GM19372 (cell line): Measurements from ENCODE around the gene CCNI.
"Not testable (repeated sequence)": the region's sequence is repeated elsewhere in the genome, so short reads cannot be mapped to it uniquely, and the experiment has no call there.

Experiments
- ATAC-seq: cut with Tn5 transposase; IDR thresholded peaks from one replicate; pipeline ENCODE4 v1.9.1; 2021; ENCODE audit warnings: mild to moderate bottlenecking, low read depth, moderate library complexity; ENCODE audit not compliant: unreplicated experiment

The CCNI gene

DNA sequence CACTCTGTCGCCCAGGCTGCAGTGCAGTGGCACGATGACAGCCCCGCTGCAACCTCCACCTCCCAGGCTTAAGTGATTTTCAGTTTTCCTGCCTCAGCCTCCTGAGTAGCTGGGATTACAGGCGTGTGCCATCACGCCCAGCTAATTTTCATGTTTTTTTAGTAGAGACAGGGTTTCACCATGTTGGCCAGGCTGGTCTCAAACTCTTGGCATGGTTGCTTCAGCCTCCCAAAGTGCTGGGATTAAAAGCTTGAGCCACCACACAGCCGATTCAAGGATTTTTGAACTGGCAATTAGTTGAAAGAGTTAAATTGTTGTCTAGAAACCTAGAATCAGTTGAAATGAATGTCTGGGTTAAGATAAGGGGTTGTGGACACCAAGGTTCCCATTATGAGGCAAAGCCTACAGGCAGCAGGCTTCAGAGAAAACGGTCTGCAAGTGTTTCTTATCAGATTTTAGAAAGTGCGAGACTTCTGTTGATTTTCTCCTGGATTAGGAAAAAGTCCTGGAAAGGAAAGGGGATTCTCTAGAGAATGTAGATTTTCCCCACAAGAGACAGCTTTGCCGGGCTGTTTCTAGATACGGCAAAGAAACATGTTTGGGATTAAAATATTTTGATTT lies 8.3 kb upstream of the CCNI start:
- no peak for ATAC-seq

DNA sequence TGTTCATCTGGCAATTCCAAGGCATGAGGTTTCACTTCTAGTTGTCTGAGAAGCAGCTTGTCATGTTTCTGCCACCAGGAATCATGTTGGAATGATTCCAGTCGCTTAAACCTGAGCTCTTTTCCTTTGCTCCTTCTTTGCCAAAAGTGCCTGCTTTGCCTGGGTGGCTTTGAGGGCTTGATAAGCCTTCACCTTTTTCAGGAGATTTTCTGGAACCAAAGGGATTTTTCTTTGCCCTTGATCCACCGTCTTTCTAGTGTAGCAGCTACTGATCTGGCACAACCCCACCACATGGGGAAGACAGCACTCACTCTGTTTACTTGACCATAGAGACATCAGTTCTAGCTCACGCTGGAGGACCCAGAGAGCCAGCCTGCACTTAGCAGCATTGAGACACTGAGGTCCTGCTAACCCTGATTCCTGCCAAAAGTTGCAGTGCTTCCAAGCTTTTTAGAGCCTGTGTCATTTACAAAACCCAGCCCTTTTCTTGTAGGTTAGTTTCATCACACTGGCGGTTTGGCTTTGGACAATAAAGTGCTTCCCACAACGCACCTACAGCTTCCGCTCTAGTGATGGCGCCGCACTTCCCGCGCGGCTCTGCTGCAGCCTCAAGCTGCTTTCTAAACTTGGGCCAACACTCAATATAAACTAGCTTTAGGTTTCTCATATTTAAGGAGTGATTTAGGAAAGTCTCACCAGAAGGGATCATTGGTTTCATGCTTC lies 7.3 kb upstream of the CCNI start:
- ATAC-seq: no peak

DNA sequence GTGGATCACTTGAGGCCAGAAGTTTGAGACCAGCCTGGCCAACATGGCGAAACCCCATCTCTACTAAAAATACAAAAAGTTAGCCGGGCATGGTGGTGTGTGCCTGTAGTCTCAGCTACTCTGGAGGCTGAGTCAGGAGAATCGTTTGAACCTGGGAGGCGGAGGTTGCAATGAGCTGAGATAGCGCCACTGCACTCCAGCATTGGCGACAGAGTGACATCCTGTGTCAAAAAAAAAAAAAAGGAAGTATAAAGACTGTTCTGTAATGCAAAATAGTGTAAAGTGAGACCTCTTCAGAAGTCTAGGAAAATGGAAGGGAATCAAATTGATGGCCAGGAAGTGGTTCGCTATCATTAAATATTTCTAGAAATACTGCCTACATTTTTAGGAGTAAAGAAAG lies 5.0 kb upstream of the CCNI start:
- ATAC-seq: not testable (repeated sequence)

DNA sequence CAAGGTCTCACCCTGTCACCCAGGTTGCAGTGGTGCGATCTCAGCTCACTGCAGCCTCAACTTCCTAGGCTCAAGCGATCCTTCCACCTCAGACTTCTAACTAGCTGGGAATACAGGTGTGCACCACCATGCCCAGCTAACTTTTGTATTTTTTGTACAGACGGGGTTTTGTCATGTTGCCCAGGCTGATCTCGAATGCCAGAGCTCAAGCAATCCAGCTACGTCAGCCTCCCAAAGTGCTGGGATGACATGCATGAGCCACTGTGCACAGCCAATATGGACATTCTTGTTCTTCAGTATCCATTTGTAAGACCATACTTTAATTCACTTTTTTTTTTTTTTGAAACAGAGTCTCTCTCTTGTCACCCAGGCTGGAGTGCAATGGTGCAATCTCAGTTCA lies 3.5 kb upstream of the CCNI start:
- ATAC-seq: no peak

DNA sequence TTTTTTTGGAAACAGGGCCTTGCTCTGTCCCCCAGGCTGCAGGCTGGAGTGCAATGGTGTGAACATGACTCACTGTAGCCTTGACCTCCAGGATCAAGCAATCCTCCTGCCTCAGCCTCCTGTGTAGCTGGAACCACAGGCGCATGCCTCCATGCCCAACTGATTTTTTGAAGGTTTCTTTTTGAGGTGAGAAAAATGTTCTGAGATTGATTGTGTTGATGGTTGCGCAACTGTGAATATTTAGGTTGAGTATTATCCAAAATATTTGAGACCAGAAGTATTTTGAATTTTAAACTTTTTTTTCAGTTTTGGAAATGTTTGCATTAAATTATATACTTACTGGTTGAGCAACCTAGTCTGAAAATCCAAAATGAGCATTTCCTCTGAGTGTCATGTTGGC lies 2.6 kb upstream of the CCNI start:
- ATAC-seq: no peak

DNA sequence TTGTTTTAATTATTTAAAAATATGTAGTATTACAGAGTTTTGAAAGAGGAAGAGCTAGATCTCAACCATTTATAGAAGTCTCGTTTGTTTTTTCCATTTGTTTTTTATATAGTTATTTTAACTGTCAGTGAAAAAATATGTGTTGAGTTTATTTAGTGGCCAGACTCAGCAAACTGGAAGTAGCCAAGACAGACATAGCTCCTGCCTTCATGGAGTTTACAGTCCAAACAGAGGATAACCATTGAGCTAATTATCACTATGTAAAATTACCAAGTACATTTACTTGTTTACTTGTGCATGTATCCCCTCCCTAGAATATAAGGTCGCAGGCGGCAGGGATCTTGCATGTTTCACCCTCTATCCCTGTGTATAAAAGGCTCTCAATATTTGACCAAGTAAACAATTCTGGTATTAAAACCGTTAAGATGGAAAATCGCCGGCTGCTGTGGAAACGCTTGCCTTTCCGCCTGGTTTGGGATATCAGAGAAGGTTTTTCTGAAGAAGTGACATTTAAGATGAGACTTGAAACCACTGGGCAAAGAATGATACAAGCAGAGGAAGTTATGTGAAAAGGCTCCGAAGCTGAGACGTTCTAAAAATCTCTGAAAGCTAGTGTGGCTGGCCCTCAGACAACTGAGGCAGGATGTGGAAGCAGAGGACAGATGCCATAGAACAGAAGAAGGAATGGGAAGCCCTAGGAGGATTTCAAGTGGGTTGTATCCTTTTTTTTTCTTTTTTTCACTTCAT lies 1.3 kb upstream of the CCNI start:
- ATAC-seq: no peak

DNA sequence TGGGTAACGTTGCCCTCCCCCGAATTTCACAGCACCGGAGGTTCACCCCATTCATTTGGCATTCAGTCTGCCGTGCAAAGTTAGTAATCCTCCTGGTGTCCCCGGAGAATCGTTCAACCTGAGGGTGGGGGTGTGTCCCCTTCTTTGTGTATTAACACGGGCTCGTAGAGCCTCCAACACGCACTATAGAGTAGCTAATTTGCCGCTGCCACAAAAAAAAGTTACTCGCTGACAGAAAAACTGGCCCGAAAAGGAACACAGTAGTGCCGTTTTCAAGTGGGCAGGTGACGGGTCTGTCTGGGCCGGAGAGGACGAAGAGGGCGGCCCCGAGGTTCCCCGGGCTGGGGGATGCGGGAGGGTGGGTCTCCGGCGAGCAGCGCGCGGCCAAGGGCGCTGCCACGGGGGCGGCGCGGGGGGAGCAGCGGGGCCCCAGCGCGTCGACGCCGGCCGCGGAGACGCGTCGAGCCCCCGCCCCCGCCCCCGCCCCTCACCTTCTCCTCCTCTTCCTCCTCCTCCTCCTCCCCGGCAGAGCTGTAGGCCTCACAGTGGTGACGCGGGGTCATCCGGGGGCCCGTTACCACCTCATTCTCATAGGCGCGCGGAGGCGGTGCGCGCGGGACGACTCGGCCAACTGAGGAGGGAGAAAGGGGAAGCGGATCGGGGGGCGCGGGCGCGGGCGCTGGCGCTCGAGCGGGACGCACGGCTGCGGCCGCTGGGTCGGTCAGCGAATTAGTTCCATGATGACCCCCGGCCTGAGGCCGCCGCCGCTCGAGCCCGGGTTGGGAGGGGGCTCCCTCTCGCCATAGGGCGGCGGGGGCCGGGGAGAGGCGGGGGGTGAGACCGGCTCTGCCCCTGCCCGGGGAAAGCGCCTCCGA lies 571 bp downstream of the CCNI start:
- peak; percentile 49 for ATAC-seq

DNA sequence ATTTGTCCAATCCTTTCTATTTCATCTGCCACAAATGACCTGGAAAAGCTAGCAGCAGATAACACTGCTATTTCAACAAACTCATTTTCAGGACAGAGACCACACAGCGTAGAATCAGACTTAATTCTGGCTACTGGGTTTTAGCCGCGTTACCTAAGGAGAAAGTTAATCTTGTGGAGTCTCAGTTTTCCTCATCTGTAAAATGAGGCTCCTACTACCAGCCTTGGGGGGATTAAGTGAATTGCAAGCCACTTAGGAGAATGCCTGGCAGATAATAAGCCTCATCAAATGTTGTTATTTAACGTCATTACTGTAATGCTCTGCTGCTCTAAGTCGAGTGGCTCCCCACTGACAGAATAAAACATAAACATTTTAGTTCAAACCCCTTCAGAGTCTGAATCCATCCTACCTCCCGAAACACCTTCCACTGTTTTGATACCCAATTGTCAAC lies 1.4 kb downstream of the CCNI start:
- no peak for ATAC-seq

DNA sequence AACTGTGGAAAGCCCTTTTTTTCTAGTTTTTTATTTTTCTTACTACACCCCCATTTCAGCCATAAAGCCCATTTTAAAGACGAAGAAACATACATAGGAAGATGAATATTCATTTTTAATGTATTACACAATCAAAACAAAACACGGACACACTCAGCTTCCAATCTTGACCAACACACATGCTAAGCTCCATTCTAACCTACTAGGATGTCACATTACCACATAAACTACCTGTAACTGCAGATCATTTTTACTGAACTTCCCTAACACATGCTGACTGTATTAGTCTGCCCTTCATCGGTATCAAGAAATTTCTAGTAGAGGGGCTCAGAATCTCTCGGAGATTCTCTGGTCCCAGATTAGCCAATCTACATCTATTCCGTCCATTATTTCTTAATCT lies 1.8 kb downstream of the CCNI start:
- no peak for ATAC-seq

DNA sequence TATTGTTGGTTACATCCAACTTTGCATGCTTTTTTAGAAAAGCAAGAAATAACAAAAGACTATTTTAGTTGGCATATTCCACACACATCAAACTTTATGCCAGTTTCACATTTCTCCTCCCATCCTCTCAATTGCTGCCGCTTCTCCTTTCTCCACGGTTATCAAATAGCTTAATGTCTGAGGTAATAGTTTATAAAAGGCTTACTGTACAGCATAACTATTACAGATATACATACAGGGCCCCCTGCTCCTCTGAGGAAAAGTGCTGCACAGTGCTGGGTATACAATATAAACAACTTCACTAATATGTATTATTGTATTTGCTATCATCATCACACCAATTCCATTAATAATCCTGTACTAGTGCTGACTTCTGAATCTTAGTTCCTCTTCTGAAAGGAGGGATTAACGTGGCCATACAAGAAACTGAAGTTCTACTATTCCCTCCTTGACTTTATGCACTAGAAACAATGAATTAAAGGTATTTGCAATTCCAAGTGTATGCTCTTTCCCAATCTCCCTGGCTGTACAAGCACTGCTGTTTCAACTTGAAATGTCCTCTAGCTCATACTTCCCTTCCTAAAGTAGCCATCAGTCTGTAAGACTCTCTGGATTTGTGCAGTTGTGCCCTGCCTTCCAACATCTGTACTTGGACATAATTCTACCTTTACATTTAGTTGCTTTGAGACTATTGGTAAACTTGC lies 2.5 kb downstream of the CCNI start:
- no peak for ATAC-seq

DNA sequence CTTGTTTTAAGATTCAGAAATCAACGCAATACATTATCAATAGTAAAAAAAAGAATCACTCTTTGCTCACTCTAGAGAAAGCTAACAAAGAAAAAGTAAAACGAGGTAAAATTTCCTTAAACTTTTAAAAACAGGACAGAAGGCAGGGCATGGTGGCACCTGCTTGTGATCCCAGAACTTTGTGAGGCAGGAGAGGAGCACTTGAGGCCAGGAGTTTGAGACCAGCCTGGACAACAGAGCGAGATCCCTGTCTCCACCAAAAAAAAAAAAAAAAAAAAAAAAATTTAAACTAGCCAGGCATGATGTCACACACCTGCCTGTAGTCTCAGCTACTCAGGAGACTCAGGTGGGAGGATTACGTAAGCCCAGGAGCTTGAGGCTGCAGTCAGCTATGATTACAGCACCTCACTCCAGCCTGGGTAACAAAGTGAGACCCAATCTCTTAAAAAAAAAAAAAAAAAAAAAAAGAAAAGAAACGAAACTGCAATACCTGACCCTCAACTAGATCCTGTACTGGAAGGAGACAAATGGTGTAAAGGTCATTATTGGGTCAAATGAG lies 3.5 kb downstream of the CCNI start:
- no peak for ATAC-seq

DNA sequence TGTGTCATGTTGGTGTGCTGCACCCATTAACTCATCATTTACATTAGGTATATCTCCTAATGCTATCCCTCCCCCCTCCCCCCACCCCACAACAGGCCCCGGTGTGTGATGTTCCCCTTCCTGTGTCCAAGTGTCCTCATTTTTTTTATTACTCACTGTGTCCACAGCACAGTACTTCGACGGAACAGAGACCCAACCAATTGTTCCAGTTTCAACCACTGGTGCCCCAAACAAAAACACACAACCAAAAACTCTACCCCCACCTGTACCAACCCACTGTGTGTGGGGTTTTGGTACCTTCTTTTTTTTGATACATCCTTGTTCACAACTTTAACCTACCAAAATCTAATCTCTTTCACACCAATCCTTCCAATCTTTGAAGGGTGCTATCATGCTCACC lies 6.3 kb downstream of the CCNI start:
- ATAC-seq: not testable (repeated sequence)

DNA sequence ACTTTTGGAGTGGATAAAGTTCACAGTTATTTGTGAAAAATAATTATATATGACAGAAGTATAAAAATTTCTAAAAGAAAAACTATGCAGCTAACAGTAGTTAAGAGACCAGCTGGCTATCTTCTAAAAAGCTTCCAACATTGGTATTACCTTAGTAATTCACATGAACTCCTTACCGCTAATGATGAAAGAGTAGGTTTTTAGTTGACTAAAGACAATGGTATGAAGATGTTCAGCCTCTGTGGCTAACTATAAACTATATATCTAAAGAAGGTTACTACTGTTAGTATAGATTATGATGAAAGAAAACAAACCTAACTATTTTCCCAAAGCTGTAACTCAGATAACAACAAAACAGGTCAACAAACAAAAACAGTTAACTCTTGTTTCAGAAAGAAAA lies 10.4 kb downstream of the CCNI start:
- ATAC-seq: no peak

DNA sequence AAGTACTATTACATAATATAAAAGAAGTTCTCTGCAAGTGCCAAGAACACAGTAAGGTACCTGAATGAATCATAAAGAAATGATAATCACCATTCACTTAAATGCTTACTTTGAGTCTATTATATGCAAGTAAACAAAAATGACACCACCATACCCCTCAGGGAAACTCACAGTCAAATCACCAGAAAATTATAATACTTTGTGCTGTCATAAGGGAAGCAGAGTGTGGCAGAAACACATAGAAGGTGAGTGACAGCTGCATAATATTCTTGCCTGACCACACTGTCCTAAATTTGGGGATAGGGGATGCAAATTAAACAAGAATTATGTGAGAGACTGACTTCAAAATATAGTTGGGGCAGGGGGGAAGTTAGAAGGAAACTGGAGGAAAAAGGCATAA lies 12.9 kb downstream of the CCNI start:
- ATAC-seq: no peak

DNA sequence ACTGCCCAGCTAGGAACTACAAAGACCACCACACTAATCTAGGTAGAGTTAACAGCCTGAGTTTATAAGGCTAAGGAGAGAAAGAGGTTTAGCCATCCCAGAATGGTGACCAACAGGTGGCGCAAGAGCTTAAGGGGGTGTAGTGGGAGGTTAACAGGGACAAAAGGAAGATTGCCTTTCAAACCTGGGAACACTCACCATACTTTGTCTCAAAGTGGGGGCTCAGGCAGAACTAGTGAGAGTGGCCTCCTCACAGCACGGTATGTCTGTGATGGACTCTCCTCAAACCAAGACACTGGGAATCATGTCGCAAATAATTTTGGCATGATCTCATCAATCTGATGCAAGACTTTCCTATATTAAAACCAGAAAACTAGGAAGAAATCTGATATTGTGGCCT lies 23.4 kb downstream of the CCNI start:
- ATAC-seq: no peak

DNA sequence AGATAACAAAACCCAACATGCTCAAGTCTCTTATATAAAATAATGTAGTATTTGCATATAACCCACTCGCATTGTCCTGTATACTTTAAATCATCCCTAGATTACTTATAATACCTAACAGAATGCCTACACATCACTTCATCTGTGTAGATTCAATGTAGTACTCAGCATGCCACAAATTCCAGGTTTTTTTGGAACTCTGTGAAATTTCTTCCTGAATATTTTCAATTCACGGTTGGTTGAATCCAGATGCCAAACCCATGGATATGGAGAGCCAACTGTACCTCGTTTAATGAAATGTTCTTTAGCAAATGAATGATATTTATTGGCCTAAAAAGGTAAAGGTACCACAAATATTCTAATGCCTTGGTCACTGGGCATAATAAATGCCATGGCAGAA lies 24.8 kb downstream of the CCNI start:
- ATAC-seq: no peak

DNA sequence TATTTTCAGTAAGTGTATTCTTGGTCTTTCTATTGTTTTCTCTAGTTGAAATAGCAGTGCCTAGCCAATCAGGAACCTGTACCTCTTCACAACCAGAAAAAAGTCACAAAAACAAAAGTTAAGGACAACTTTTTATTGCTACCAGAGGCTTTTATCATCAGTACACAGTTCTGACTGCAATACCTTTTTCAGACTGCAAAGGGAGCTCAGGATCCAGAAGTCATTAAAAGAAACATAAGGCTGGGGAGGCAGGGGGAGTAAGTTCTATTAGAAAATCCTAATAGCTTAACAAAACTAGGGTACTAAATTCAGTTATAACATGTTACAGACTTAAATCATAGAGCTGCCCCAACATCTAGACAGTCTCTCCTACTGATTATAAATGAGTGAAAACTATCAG lies 28.8 kb downstream of the CCNI start:
- no peak for ATAC-seq

DNA sequence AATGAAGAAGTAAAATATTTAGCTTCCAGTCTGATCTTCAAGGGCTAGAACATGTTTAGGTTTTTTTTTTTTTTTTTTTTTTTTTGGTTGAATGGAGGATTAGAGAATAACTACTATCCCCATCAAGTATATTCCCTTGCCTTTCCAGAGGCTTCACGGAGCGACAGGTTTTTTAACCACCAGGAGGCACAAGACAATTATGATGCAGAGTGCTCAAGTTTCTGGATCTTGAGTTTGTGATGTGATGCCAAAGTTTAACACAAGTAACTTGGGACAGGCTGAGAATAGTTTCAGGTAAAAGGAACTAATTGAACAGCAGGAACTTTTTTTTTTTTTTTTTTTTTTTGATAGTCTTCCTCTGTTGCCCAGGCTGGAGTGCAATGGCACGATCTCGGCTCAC lies 30.3 kb downstream of the CCNI start:
- ATAC-seq: no peak

DNA sequence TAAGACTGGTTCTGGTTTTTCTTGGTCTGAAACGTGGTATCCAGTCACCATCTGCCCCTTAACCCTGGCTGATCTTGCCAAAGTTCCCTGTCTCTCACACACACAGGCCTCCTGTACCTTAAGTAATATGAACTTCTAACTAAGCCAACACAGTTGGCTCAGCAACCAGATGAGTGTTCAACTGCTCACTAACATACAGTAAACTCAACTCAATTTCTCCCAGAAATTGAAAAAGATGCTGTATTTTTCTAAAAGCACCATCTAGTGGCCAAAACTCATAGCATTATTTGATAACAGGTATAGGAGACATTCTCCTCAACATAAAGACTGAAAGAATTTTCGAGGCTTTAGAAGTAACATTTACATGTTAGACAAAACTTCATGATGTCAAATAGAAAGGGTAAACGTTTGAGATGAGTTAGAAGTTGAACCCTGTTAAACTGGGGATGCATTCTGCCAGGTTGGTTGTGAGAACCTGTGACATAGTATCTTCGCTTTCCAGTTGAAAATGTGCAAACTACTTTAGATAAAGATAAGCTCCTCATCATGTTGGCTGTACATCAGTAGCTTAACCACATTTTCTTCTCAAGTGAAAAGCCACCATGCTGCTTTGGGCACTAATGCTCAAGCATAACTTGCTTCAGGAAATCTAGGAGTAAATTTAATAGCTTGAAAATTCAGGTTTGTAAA lies 31.2 kb downstream of the CCNI start:
- ATAC-seq: no peak
